Esophagus squamous epithelium (tissue), 5 donors: ENCODE measurements around the gene P4HTM. TPM values are rescaled to one million over a fixed set of nuclear protein-coding genes. Genes with fewer than 3 reads are reported as not detected.
"Not testable (repeated sequence)": the region's sequence is repeated elsewhere in the genome, so short reads cannot be mapped to it uniquely, and the experiment has no call there.

Experiments used
- DNase-seq: peaks from one replicate; lab custom pipeline; 2025; lab: John Stamatoyannopoulos, UW
- H3K27ac ChIP-seq, 4 donors: fragments of 200-600 bp; sonication (generic); one replicate each; pipeline ENCODE4 v1.5.1; 2016 to 2019; ENCODE audit warnings: mild to moderate bottlenecking in 1 of 4
- H3K27me3 ChIP-seq, 4 donors: fragments of 200-600 bp; sonication (generic); 1 replicate in 3 of 4; 2 replicates in 1 of 4; pipeline versions ENCODE4 v1.5.1 to v1.6.0; 2017 to 2021; ENCODE audit warnings: antibody characterized with exemption in 1 of 4
- H3K36me3 ChIP-seq, 3 donors: fragments of 200-600 bp; sonication (generic); one replicate each; pipeline ENCODE4 v1.5.1; 2016 to 2019
- H3K4me1 ChIP-seq, 3 donors: fragments of 200-600 bp; sonication (generic); one replicate each; pipeline ENCODE4 v1.5.1; 2017 to 2019
- H3K4me3 ChIP-seq, 4 donors: fragments of 200-600 bp; sonication (generic); 1 replicate in 3 of 4; 2 replicates in 1 of 4; pipeline ENCODE4 v1.5.1; 2016 to 2019; ENCODE audit warnings: mild to moderate bottlenecking in 2 of 4, moderate library complexity in 1 of 4
- H3K9me3 ChIP-seq, 3 donors: fragments of 200-600 bp; sonication (generic); one replicate each; pipeline ENCODE4 v1.5.1; 2016 to 2019
- CTCF ChIP-seq, 6 experiments: fragments of 450-650 bp in 4 of 6; fragments of 200-600 bp in 2 of 6; sonication (generic) in 2 of 6; IDR thresholded peaks; one replicate each; pipeline ENCODE4 v1.5.1; 2016 to 2019; ENCODE audit warnings: antibody characterized with exemption in 6 of 6, mild to moderate bottlenecking in 4 of 6, moderate library complexity in 4 of 6
- POLR2A ChIP-seq, 4 donors: fragments of 450-650 bp; IDR thresholded peaks; one replicate each; pipeline ENCODE4 v1.6.1; 2017; ENCODE audit warnings: antibody characterized with exemption in 4 of 4, mild to moderate bottlenecking in 4 of 4, moderate library complexity in 3 of 4
- WGBS, 2 donors: methylation state at CpG; one replicate each; pipeline ENCODE4 v1.1.5; 2018; 5-methylcytosine and 5-hydroxymethylcytosine counted together
- intact Hi-C: fragments of 100-400 bp; cut with DNase I; formaldehyde crosslinking; loops from one replicate; pipeline ENCODE4 v1.15.0; 2022
- total RNA-seq, 4 donors: library from RNA; depleted of rRNA; stranded (reverse); fragments of >200 nt; gene quantifications; one replicate each; pipeline ENCODE4 v1.1.0, GENCODE V29; 2016
- donor health status: DM: yes; HTN: yes; CAD: no.

P4HTM gene
- total RNA-seq, 4 donors from 2014 or later = 5.7 to 28.1 (median 16.7) TPM

DNA sequence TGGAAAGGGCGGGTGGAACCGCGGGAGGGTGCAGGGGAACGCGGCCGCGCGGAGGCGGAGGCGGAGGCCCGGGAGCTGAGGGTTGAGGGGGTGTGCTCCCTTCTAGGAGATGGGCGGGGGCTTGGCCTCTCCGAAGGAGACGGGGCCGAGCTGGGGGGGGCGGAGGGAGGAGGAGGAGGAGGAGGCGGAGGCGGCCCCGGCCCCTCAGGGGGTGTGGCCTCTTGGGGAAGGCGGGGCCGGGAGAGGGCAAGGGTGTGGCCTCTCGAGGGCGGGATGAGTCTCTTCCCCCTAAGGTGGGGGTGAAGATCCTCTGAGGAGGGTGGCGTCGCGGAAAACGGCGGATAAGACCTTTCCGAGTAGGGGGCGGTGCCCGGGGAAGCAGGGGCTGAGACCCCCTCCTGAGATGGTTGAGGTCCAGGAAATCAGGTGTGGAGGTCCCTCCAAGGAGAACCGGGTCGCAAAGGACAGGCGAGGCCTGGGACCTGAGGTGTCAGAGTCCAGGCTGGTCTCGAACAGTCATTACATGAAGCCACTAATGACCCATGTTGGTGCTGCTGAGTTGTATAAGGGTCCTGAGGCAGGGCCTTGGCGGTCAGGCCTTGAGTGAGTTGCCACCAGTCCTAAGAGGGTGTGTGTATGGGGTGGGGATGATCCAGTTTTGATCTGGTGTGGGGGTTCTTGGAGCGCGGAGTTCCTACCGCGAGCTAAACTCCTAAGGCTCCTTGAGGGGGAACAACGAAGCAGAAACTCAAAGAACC, 17.9 kb downstream of the P4HTM start:
- DNase-seq = peak; percentile 55
- 19 to 37% methylated on average over 11 to 18 of the region's 41 CpGs for WGBS, 2 donors
- TF ChIP-seq POLR2A (IDR thresholded peaks at IDR 0.05) (peak in 1 of 4 donors; percentile 16), CTCF (IDR thresholded peaks at IDR 0.05) (no peak)
- Histone ChIP-seq H3K4me1 (peaks cover 7 to 50% (median 20%) of the 10 kb centered on the region in 3 donors), H3K36me3 (peaks cover 0 to 25% (median 0%) of the 10 kb centered on the region in 3 donors), H3K4me3 (peak overlapping the region; percentile 46 to 90 (median 66)), H3K27me3 (no peaks in the 10 kb centered on the region), H3K9me3 (no peaks in the 10 kb centered on the region), H3K27ac (peak overlapping the region; percentile 84 to 98 (median 94))
- intact Hi-C loops = no loop called here

DNA sequence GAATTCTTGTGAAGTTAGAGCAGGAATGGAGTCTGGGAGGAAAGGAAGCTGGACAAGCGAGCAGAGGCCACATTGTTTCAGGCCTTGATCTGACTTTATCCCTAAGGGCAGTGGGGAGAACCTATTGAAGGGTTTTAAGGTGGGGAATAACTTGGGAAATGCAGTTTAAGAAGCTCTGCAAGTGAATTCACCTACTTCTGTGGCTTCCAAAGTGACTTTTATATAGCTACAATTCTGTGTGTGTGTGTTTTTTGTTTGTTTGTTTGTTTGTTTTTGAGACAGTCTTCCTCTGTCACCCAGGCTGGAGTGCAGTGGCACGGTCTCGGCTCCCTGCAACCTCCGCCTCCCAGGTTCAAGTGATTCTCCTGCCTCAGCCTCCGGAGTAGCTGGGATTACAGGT, 18.6 kb downstream of the P4HTM start:
- DNase-seq, intact Hi-C loops, H3K9me3 ChIP-seq, H3K27me3 ChIP-seq: not testable (repeated sequence)
- Histone ChIP-seq H3K4me3 (peak overlapping the region in 3 of 4 donors; percentile 58 to 90 (median 73)), H3K36me3 (peaks cover 0 to 32% (median 0%) of the 10 kb centered on the region in 3 donors), H3K27ac (peak overlapping the region; percentile 84 to 98 (median 94)), H3K4me1 (peaks cover 7 to 57% (median 23%) of the 10 kb centered on the region in 3 donors)
- 85 to 88% methylated on average over 4 to 5 of the region's 5 CpGs for WGBS, 2 donors

DNA sequence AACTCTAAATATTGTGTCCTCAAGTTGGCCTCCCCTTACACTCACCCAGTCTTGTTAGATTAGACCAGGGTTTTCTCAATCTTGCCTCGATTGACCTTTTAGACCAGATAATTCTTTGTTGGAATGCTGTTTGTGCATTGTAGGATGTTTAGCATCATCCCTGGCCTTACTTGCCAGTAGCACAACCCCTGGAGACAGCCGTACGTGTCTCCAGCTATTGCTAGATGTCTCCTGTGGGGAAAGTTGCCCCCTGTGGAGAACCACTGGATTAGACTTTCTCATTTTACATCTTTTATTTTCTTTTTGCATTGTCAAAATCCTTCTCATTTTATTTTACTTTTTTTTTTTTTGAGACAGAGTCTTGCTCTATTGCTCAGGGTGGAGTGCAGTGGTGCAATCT, 19.4 kb downstream of the P4HTM start:
- intact Hi-C loops = no loop called here
- TF ChIP-seq CTCF (IDR thresholded peaks at IDR 0.05) (no peak), POLR2A (IDR thresholded peaks at IDR 0.05) (no peak)
- DNase-seq = no peak
- H3K4me3 ChIP-seq = no peak overlapping the region
- H3K9me3 ChIP-seq = no peaks in the 10 kb centered on the region
- peaks cover 0 to 40% (median 7%) of the 10 kb centered on the region in 3 donors for H3K36me3 ChIP-seq
- peaks cover 7 to 60% (median 23%) of the 10 kb centered on the region in 3 donors for H3K4me1 ChIP-seq
- no peak overlapping the region for H3K27ac ChIP-seq
- H3K27me3 ChIP-seq = no peaks in the 10 kb centered on the region
- 77 to 87% methylated on average over 3 of the region's 3 CpGs for WGBS, 2 donors

GRCh38 chr3:49012441-49013017, 22.5 kb downstream of the P4HTM start:
- no peak for DNase-seq

More at GRCh38 chr3:49012441-49013017, 22.5 kb downstream of the P4HTM start:
- H3K4me3 ChIP-seq = no peak overlapping the region
- peaks cover 14 to 60% (median 21%) of the 10 kb centered on the region in 3 donors for H3K4me1 ChIP-seq
- no peak overlapping the region for H3K27ac ChIP-seq
- TF ChIP-seq CTCF (IDR thresholded peaks at IDR 0.05) (no peak), POLR2A (IDR thresholded peaks at IDR 0.05) (no peak)
- H3K9me3 ChIP-seq = no peaks in the 10 kb centered on the region
- intact Hi-C loops = no loop called here
- H3K36me3 ChIP-seq = peaks cover 11 to 64% (median 23%) of the 10 kb centered on the region in 3 donors
- WGBS, 2 donors = 40 to 80% methylated on average over 1 of the region's 17 CpGs
- H3K27me3 ChIP-seq = no peaks in the 10 kb centered on the region
